NCI-H2107 treated with DMSO at 0.1 percent for 48 hours (cell line): ENCODE measurements around the gene PHF20.
"Not testable (repeated sequence)": the region's sequence is repeated elsewhere in the genome, so short reads cannot be mapped to it uniquely, and the experiment has no call there.

ENCODE experiments used
- DNase-seq: peaks from one replicate; lab custom pipeline; 2025; ENCODE audit not compliant: unreplicated experiment; lab: John Stamatoyannopoulos, UW

PHF20 gene

GRCh38 chr20:35738410-35739179, 33.2 kb upstream of the PHF20 start:
- DNase-seq: no peak

DNA sequence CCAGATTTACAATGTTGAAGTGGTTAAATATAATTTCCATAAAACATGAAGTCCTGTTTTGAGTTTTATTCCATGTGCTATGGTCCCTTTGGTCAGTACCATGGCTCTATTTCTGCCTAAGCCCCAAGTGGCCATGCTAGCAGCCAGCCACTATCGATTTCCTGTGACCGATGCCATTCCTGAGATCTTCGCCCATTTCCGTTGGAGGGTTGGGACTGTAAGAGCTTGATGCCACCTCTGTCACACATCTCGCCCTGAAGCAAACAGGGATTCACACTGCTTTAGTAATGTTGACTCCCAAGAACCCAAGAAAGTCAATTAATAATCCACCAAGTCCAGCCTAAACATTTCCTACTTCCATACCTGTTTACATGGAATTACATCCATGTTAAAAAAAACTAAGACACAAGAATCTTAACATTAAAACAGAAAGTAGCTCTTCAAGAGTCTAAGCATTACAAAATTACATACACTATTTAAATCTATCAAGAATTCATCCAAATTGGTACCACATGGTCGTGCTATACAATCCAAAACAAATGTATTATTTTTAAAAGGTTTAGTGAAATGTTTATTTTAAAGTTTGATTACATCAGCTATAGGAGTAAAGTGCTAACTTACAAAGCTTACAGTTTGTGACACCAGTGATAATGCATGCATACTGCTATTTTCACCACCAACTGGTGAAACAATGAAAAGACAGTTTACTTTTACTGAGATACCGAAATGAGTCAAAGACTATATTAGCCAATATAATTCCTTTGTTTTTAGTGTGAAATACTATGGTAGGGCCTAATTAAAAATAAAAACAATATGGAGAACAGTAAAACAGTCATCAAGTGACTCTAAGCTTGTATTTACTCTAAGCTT, 32.3 kb upstream of the PHF20 start:
- no peak for DNase-seq

DNA sequence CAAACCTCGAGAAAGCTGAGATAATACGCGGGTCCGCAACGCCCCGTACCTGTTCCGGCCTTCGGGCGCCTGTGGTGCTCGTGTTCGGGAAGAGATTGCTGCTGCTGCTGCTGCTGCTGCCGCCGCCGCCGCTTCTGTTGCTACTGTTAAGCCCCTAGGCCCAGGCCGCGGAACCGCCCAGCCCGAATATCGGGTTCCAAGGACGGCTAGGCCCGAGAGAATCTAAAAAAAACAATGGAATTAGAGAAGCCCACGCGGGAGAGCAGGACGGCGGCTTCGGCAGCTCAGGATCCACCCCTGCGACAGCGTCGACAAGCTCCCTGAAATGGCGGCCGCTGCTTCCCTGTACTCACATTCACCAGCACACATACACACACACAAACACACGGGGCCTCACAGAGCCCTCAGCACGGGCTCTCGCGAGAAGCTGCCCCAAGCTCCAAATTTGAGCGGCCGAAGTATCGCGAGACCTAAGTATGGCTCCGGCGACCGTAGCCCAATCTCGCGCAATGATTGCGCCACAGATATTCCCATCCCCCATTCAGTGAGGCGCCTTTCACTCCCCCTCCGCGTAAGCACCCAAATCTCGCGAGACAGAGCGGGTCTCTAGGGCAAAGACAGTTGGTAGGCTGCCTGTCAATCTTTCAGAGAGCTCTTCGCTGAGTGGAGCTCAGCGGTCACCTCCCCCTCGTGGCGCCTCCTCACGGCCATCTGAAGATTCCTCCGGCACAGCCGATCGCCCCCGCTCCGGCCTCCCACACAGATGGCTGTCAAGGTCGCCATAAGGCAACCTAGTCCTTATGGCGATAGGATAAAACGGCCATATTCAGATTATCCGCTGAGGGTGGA, 29.7 kb upstream of the PHF20 start, which contains the start of gene RBM39:
Gene RBM39 (minus strand): TSS at position 369 of the 849 bp plus-strand sequence. CDS start 1,386 bp downstream, outside the sequence.
- peak; percentile 98 for DNase-seq

DNA sequence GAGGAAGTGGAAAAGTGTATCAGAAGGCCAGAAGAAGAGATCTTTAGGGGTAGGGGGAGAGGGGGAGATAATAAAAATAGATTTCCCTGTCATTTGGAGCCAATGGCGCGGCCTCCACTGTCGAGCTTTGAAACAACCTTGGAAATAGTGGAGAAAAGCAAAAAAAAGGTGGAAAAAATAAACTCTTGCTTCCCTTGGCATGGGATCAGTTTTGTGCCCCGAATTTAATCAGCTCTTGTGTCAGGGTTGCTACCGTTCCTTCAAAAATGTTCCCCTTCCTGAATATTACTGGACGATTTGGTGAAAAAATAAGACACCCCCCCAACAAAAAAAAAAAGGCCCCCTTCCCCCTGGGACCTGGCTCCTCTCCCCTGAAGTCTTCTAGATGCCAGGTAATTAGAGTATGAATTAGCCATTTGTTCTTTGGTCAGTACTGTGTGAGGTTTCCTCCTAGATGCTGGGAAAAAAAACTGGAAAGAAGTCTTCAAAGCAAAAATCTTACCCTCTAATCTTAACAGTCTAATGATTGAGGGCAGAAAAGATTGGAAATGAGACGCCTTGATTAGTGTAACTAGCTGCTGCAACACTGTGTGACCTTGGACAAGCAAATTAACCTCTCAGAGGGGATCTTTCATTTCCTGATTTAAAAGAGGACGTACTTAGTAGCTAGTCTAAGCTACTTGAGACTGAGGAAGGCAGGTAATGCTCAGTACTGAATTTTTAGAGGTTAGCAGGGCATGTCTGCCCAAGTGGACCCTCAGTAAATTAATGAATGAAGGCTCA, 28.9 kb upstream of the PHF20 start:
- DNase-seq: no peak

DNA sequence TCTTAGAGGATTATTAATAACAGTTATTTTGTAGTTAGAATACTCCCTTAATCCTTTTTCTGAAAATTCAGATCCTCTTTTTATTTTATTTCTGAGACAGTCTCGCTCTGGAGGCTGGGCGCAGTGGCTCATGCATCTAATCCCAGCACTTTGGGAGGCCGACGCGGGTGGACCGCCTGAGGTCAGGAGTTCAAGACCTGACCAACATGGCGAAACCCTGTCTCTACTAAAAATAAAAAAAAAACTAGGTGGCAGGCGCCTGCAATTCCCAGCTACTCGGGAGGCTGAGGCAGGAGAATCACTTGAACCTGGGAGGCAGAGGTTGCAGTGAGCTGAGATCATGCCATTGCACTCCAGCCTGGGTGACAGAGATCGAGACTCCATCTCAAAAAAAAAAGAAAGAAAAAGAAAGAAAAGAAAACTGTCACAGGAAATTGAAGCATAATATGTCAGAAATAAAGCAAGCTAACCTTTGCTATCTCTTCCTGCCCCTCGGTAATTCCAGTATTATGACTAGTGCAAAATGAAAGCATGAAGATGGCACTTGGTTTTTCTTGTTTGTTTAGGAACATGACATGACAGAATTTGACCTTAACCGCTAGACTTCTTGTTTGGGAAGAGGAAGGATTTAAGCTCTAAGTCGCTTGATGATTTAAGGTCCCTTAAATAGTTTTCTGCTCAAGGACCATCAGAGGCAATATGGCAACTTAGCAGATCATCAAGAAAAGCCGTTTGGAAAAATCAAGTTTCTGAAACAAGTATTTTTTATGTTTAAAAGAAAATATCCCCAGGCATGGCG, 27.9 kb upstream of the PHF20 start:
- no peak for DNase-seq

GRCh38 chr20:35744492-35744841, 27.3 kb upstream of the PHF20 start:
- DNase-seq: not testable (repeated sequence)

DNA sequence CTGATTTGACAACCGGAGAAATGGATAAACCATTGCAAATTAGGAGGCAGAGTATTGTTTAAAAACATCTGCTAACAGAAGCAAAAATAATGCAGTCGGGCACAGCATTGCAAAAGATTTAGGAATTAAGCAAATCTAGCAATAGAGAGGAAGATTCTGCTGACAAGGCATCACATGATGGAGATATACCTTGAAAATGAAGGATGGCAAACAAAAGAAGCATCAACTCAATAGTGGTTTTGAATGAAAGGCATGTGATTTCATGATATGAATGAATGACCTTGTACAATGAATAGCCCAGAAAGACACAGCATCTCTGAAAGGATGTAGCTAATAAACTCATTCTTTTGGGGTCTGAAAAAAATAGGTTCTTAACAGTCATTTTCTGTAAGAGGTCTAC, 21.2 kb upstream of the PHF20 start:
- no peak for DNase-seq

- DNase-seq: no peak
Measured at GRCh38 chr20:35756404-35756803, 15.4 kb upstream of the PHF20 start.

DNA sequence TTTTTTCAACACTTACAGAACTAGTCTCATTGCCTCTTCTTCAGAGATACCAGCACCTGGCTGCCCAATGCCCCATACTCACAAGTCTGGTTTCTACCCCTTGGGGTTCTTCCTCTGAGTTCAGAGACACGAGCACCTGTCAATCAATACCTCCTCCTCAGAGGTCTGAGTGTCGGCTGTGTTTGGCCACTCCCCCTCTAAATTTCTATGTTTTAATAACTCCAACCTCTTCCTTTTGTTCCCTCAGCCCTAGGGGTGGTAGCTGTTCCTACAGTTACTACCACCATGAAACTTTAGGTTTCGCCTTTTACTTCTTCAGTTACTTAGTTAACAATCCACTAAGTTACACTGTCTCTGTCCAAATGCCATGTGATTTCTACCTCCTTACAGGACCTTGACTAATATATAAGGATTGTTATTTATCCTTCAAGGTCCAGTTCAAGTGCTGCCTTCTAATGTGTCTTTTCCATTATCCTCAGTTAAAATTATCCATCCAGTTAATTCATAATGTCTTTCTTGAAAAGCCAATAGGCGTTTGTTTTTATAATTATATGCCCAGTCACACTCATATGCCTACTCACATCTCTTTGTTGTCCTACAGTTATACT, 14.6 kb upstream of the PHF20 start:
- no peak for DNase-seq

DNA sequence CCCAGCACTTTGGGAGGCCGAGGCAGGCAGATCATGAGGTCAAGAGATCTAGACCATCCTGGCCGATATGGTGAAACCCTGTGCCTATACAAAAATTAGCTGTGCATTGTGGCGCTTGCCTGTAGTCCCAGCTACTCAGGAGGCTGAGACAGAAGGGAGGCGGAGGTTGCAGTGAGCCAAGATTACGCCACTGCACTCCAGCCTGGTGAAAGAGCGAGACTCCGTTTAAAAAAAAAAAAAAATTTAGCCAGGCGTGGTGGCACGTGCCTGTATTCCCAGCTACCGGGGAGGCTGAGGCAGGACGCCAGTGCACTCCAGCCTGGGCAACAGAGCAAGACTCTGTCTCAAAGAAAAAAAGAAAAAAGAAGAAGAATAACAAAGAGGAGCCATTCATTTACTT, 10.3 kb upstream of the PHF20 start:
- not testable (repeated sequence) for DNase-seq

DNA sequence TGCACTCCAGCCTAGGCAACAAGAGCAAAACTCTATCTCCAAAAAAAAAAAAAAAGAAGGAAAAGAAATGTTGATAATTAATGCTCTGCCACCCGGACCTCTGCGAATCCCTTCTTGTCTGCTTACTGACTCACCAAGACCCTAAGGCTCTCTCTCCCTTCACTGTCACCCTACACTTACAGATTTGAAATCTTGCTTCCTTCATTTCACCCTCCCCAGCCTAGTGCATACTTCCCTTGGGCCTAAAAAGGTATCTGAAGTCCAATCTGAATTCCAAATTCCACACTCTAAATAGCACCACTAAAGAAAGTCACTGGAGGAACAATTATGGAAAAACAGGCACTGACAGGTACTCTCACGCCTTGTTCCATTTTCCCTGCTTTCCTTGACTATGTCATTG, 9.4 kb upstream of the PHF20 start:
- DNase-seq: no peak

- DNase-seq: not testable (repeated sequence)
Measured at GRCh38 chr20:35764936-35765335, 6.9 kb upstream of the PHF20 start.

GRCh38 chr20:35766843-35767242, 5.0 kb upstream of the PHF20 start:
- no peak for DNase-seq

DNA sequence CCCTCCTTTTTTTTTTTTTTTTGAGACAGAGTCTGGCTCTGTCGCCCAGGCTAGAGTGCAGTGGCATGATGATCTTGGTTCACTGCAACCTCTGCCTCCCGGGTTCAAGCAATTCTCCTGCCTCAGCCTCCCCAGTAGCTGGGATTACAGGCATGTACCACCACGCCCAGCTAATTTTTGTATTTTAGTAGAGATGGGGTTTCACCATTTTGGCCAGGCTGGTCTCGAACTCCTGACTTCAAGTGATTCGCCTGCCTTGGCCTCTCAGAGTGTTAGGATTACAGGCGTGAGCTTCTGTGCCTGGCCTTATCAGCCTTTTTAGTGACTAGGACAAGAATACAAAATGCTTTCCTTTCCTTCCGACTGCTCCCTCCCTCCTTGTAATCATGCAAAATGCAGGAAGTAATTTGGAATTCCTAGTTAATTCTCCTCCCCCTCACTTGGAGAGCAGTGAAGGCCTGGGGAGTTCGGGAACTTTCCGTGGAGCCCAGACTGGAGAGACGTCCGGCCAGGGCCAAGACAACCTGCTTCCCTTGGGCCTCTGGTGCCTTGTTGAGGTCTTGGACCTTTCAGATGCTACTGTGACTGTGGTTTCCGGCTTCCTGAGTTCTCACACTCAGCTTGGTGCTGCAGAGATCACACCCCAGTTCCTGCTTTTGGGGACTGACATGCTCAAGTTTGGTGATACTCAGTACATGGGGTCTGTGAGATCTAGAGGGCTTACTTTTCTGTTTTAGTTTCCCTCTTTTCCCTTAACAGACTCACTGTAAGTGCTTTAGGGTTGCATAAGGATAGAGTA, 3.9 kb upstream of the PHF20 start:
- DNase-seq: no peak

GRCh38 chr20:35768731-35769664, 2.8 kb upstream of the PHF20 start:
- DNase-seq: peak; percentile 34

GRCh38 chr20:35771367-35771688, 487 bp upstream of the PHF20 start:
- DNase-seq: no peak

DNA sequence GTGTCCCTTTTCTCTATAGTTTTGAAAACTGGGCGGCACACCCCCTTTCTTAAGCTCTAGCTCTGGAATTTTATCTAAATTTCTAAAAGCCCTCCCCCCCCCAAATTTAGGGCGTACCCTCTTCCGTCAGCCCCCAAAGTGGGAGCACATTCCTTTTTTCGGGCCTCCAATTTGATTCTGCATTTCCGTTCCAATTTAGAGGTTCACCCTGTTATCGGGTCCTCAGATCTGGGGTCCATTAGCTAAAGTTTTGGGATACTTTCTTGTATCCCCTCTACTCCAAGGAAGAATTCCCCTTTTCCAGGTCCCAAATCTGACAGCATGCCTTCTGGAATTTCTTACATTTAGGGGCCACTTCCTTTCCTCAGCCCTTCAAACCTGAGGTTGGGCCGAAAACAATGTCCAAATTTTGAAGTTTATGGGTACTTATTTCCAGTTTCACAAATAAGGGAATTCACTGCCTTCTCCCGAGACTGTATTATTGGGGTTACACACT, 796 bp downstream of the PHF20 start:
- no peak for DNase-seq
